Activated CD4-positive, alpha-beta T cell treated with anti-CD3 and anti-CD28 coated beads for 36 hours (primary cell): ENCODE data around the gene TTLL11. TPM values are rescaled to one million over a fixed set of nuclear protein-coding genes. Genes with fewer than 3 reads are reported as not detected.

Experiments
- ATAC-seq: fragments of 200-7000 bp; cut with Tn5 transposase; one replicate; pipeline ENCODE4 v1.10.0; 2021; ENCODE audit warnings: mild to moderate bottlenecking, moderate library complexity
- CTCF ChIA-PET: fragments of 350-600 bp; sonication (Branson Sonifier 250); formaldehyde crosslinking; loops from one replicate; lab custom pipeline; 2021; ENCODE audit warnings: antibody characterized with exemption; lab: Charles Lee
- POLR2A ChIA-PET: fragments of 350-600 bp; sonication (Branson Sonifier 250); formaldehyde crosslinking; loops from one replicate; lab custom pipeline; 2021; ENCODE audit warnings: antibody characterized with exemption, inconsistent platforms; lab: Charles Lee
- DNase-seq: peaks from one replicate; pipeline ENCODE4 v3.0.0-alpha.2; 2020
- H3K27ac Mint-ChIP-seq: one replicate; pipeline ENCODE4 v1.8.0; 2021; ENCODE audit warnings: mixed read lengths
- H3K27me3 Mint-ChIP-seq: one replicate; pipeline ENCODE4 v1.8.0; 2021; ENCODE audit warnings: mixed read lengths
- H3K36me3 Mint-ChIP-seq: one replicate; pipeline ENCODE4 v1.8.0; 2021; ENCODE audit warnings: low read depth, mixed read lengths
- H3K4me1 Mint-ChIP-seq: one replicate; pipeline ENCODE4 v1.8.0; 2021; ENCODE audit warnings: mixed read lengths
- H3K4me3 Mint-ChIP-seq: one replicate; pipeline ENCODE4 v1.8.0; 2021; ENCODE audit warnings: mild to moderate bottlenecking, moderate library complexity, mixed read lengths
- H3K9me3 Mint-ChIP-seq: one replicate; pipeline ENCODE4 v1.8.0; 2021; ENCODE audit warnings: low read depth, mixed read lengths
- intact Hi-C, 2 experiments: fragments of 100-400 bp; cut with DNase I in 1 of 2; cut with micrococcal nuclease in 1 of 2; formaldehyde crosslinking; loops; one replicate each; pipeline versions ENCODE4 v1.14.2 to v1.15.1; 2022 to 2024; cut with DNase I, micrococcal nuclease
- total RNA-seq, 2 experiments: library from RNA; stranded (reverse); gene quantifications; one replicate each; pipeline ENCODE4 v1.2.3, GENCODE V29; 2021

The TTLL11 gene
- total RNA-seq, 2 experiments from 2014 or later: 1.3 to 1.8 TPM

DNA sequence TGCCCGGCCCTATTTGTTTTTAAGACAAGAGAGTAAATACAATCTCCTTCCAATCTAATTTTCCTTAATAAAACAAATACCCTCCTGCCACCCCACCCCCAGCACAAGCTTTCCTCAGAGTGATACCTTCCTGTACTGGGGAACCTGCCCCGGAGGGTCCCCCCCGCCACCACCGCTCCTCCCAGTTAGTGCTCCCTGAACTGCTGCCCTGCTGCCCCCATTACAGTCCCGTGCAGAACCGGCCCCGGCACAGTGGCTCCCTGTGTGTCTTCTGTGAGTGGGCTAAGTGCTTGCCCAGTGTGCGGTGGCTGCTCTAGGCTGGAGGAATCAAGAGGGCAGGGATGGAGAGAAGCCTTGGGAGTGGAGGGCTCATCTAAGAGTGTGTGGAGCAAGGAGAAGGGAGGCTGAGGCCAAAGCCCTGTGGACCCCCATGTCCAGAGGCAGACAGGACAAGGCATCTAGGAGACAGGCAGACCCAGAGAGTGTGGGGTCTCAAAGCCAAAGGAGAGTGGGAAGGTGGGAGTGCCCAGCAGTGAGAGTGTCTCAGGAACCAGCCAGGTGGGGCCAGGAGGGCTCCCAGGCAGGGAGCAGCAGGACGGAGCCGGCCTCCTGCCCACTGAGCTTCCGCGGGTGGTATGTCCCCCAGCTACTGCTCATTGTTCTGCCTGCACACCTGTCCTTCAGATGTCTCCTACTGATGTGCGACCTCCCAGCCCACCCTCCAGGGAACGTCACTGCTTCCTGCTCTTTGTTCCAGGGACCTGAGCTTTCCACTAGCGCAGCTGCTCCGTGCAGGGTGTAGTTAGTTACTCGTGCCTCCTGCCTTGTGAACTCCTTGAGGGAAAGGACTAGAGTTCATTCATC lies 312.7 kb downstream of the TTLL11 start:
- Mint-ChIP-seq H3K4me1 (peaks cover 10% of the 10 kb centered on the region), H3K9me3 (peaks cover 2% of the 10 kb centered on the region), H3K36me3 (no peaks in the 10 kb centered on the region), H3K27me3 (no peaks in the 10 kb centered on the region), H3K27ac (no peak overlapping the region), H3K4me3 (no peak overlapping the region)
- DNase-seq (no peak), ATAC-seq (no peak)
- CTCF ChIA-PET: interaction anchor here (0.5 kb wide), 1 partner anchor 43 kb away, joined by 3 read pairs; no protein-coding TSS in a partner anchor
- POLR2A ChIA-PET: no interaction called here
- intact Hi-C loops: no loop called here

DNA sequence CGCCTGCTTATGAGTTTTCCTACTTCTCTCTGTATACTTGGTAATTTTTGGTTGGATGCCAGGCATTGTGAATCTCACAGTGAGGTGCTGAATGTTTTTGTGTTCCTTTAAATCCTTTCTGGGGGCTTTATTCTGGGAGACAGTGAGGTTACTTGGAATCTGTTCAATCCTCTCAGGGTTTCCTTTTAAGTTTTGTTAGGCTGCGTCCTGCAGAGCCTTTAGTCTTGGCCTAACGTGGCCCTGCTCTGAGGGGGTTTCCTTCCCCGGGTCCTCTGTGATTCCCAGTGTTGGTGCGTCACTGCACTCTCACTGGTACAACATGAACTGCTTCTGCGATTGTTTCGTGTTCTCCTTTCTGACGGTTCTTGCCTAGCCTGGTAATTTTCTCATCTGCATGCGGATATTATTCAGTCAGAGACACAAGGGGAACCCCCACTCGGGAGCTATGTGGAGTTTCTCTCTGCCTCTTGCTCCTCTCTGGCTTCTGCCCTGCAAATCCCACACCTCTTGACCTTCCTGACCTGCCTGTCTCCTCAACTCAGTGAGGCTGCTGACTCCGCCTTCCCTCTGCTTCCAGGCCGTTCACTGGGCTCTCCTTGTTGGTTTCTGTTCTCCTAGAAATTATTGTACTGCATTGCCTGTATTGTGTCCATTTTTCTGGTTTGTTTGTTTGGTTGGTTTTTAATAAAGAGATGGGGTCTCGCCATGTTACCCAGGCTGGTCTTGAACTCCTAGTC lies 313.6 kb downstream of the TTLL11 start:
- ChIA-PET CTCF (no interaction called here), POLR2A (no interaction called here)
- DNase-seq (no peak), ATAC-seq (no peak)
- H3K36me3 Mint-ChIP-seq: no peaks in the 10 kb centered on the region
- intact Hi-C loops: no loop called here
- H3K4me3 Mint-ChIP-seq: no peak overlapping the region
- H3K4me1 Mint-ChIP-seq: peaks cover 8% of the 10 kb centered on the region
- no peak overlapping the region for H3K27ac Mint-ChIP-seq
- H3K27me3 Mint-ChIP-seq: no peaks in the 10 kb centered on the region
- peaks cover 2% of the 10 kb centered on the region for H3K9me3 Mint-ChIP-seq

DNA sequence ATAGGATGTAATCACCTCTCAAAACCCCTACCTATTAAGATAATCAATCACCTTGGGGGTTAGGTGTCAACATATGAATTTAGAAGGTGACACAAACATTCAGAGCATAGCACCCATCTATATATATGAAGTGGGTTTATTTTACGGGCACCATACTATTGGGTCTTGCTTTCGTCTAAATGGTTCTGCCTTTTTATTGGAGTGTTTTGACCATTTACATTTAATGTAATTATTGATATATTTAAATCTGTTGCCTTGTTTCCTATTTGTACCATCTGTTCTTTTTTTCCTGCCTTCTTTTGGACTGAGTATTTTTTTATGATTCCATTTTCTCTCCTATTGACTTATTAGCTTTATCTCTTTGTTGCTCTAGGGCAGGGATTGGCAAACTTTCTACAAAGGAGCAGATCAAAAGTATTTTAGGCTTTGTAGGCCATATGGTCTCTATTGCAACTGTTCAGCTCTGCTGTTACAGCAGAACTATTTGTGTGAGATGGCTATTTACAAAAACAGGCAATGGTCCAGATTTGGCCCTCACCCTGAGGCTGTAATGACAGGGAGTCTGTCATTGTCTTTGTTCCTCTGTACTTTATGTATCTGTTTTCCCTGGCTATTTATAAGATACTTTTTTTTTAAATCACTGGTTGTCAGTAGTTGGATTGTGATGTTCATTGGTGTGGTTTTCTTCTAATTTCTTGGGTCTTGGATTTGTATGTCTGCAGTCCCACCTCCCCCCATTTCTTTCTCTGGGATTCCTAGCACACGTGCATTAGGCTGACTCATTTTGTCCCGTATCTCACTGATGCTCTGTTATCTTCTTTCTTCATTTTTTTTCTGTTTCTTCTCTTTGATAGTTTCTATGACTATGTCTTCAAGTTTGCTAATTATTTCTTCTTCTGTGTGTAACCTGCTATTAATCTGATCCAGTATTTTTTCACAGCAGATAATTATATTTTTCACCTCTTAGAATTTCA lies 314.6 kb downstream of the TTLL11 start:
- Mint-ChIP-seq H3K27me3 (no peaks in the 10 kb centered on the region), H3K9me3 (peaks cover 2% of the 10 kb centered on the region), H3K4me3 (no peak overlapping the region), H3K4me1 (peaks cover under 1% of the 10 kb centered on the region), H3K27ac (no peak overlapping the region), H3K36me3 (no peaks in the 10 kb centered on the region)
- intact Hi-C loops: no loop called here
- POLR2A ChIA-PET: no interaction called here
- DNase-seq: no peak
- no peak for ATAC-seq
- CTCF ChIA-PET: interaction anchor here (0.6 kb wide), 1 partner anchor 468 kb away, joined by 3 read pairs; no protein-coding TSS in a partner anchor

DNA sequence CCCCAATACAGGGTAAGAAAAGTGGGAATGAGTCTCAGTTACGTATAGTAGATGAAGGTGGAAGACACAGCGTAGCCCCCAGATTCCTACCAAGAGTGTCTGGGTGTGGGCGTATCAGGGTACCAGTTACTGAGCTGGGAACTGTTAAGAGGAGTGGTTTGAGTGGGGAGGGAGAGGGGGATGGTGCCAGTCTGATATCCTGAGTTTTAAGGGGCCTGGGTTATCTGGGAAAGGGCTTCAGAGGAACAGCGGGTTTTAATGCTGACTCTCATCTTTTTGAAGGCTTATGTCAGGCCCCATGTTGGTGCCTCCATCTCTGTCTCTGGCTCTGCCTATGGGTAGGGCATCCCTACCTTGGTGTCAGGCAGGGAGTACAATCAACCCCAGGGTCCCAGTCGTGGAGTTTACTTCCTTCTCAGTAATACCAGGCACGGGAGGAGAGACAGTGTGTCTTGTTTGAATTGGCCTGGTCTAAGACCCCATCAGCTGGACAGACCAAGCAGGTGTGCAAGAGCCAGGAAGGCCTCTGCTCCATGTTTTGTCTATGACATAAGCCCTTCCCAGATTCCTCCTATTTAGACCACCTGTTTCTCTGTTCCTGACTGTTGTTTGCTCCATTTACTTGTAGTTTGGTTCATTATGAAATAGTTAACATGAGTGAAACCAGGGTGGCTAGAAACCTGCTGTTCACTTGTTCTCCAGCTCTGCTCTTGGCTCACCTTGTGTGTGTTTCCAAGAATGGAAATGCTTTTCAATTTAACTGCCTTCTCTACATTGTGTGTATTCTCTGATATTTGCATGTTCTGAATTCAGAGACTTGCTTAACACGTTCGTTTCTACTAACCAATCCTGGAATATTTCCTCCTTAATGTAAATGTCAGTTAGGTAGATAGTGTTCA lies 316.1 kb downstream of the TTLL11 start:
- H3K36me3 Mint-ChIP-seq: no peaks in the 10 kb centered on the region
- ATAC-seq: no peak
- H3K9me3 Mint-ChIP-seq: peaks cover 2% of the 10 kb centered on the region
- CTCF ChIA-PET: no interaction called here
- no peaks in the 10 kb centered on the region for H3K4me1 Mint-ChIP-seq
- no peak overlapping the region for H3K27ac Mint-ChIP-seq
- intact Hi-C loops: no loop called here
- DNase-seq: no peak
- no peak overlapping the region for H3K4me3 Mint-ChIP-seq
- no peaks in the 10 kb centered on the region for H3K27me3 Mint-ChIP-seq
- POLR2A ChIA-PET: no interaction called here

DNA sequence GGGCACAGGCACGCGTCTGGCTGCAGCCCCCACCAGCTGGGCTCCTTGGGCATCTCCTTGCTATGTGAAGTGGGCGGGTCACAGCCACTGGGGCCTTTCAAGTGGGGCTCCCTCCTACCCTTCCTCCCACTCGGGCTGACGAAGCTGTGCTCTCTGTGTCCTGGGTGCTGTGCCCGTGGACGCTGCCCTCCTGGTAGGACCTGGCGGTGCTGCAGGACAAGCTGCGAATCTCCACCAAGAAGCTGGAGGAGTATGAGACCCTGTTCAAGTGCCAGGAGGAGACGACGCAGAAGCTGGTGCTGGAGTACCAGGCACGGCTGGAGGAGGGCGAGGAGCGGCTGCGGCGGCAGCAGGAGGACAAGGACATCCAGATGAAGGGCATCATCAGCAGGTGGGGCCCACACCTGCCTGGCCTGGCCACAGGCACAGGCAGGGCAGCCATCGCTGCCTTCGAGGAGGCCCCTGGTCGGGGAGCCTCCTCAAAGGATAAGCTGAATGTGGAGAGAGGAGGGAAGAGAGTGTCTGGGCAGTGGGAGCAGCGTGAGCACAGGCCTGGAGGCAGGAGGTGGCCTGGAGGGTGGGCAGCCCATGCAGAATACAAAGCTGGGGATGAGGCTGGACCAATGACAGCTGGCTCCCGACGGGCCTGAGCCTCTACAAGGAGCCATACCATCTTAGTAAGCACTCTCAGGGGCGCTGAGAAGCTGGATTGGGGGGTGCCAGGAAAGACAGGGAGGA lies 316.9 kb downstream of the TTLL11 start:
- intact Hi-C loops: no loop called here
- H3K9me3 Mint-ChIP-seq: peaks cover 2% of the 10 kb centered on the region
- ATAC-seq (no peak), DNase-seq (peak; percentile 2)
- no peaks in the 10 kb centered on the region for H3K36me3 Mint-ChIP-seq
- H3K27me3 Mint-ChIP-seq: no peaks in the 10 kb centered on the region
- H3K27ac Mint-ChIP-seq: no peak overlapping the region
- ChIA-PET CTCF (no interaction called here), POLR2A (no interaction called here)
- no peaks in the 10 kb centered on the region for H3K4me1 Mint-ChIP-seq
- no peak overlapping the region for H3K4me3 Mint-ChIP-seq

DNA sequence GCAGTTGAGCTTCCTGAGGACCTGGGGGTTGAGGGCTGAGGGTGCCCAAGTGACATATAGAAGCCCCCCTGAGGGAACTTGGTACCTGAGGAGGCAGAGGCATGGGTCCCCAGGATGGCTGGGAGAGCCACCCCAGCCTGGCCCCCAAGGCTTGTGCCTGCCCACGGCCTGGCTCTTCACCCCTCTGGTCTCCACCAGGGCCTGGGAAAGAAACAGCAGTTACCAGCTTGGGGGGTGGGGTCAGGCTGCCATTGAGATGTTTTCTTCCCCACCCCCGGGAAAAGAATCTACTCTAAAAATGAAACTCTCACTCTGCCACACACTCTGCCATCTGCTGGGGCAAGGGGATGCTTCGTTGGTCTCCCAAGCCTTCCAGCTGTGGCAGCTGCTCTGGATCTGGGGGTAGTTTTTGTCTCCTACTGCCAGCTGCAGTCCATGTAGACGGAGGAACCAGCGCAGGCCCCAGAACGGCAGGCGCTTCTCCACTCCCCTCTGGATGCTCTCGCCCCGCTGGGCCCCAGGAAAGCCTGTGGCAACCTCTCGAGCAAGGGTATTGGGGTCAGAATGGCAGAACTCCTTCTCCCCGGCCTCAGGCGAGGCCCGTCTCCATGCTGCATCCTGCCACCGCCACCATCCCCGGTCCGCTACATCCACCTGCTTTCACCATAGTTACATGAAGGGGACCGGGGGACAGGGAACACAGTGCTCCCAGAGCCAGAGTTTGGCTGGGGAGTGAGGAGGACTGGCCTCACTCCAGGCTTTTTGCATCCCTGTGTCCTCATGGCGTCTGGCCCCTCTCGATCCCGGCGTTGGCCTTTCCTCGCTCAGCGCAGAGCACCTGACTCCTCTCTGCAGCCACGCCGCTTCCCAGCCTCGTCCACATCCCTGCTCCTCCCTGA lies 318.1 kb downstream of the TTLL11 start:
- no peaks in the 10 kb centered on the region for H3K27me3 Mint-ChIP-seq
- no peak for ATAC-seq
- intact Hi-C loops: no loop called here
- H3K27ac Mint-ChIP-seq: no peak overlapping the region
- peak; percentile 7 for DNase-seq
- H3K4me3 Mint-ChIP-seq: no peak overlapping the region
- CTCF ChIA-PET: no interaction called here
- peaks cover 2% of the 10 kb centered on the region for H3K9me3 Mint-ChIP-seq
- no peaks in the 10 kb centered on the region for H3K36me3 Mint-ChIP-seq
- no peaks in the 10 kb centered on the region for H3K4me1 Mint-ChIP-seq
- POLR2A ChIA-PET: no interaction called here

DNA sequence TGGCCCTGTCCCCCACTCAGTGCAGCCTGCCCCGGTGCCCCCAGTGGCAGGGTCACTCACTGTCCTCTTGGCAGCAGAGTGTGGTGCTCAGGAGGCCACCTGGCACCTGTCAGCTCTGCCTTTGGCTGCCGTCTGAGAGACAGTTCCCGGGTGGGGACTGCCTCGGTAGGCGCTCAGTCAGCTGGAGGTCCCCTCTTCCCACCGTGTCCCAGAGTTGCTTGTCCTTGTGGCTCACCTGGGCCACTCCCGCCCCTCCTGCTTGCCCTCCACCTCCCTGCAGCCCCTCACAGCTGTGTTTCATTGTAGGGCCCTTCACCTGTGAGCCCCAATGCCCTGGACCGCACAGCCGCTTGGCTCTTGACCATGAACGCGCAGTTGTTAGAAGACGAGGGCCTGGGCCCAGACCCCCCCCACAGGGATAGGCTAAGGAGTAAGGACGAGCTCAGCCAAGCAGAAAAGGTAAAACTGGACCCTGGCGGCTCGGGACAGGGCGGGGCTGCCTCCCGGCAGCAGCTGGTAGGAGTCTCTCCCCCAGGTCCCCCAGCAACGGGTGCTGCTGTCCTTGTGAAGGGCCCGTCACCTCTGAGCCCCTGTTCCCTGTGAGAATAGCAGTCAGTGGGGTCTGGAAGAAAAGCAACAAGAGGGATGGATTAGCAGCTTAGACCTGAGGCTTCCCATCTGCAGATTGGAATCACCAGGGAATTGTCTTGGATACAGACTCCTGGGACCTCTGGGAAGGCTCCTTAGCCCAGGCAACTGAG lies 319.0 kb downstream of the TTLL11 start:
- Mint-ChIP-seq H3K4me1 (no peaks in the 10 kb centered on the region), H3K9me3 (peaks cover 2% of the 10 kb centered on the region), H3K27me3 (no peaks in the 10 kb centered on the region), H3K36me3 (no peaks in the 10 kb centered on the region), H3K4me3 (no peak overlapping the region), H3K27ac (no peak overlapping the region)
- CTCF ChIA-PET: no interaction called here
- ATAC-seq: no peak
- intact Hi-C loops: no loop called here
- POLR2A ChIA-PET: no interaction called here
- DNase-seq: no peak

DNA sequence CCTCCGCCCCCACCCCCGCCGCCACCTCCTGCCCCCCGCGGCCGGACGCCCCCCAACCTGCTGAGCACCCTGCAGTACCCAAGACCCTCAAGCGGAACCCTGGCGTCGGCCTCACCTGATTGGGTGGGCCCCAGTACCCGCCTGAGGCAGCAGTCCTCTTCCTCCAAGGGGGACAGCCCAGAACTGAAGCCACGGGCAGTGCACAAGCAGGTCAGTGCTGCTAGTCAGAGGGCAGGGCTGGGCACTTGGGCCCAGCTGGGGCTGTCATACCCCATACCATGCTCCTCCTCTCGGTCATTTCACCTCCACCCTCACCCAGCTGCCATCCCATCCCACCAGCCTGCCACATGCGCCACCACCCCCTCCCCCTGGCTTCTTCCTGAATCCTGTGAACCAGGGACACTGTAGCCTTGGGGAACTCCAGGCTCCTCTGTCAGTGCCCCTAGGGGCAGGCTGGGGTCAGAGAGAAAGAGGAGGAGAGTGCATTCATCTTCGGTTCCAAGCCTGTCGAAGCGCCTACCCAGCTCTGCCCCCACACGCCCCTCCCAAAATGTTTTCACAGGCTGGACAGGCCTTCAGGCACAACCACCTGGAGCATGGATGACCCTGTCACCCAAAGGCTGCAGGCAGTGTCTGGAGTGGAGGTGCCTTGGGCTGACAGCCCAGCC lies 319.7 kb downstream of the TTLL11 start:
- ChIA-PET CTCF (no interaction called here), POLR2A (no interaction called here)
- Mint-ChIP-seq H3K27me3 (no peaks in the 10 kb centered on the region), H3K27ac (no peak overlapping the region), H3K4me1 (no peaks in the 10 kb centered on the region), H3K36me3 (no peaks in the 10 kb centered on the region), H3K4me3 (no peak overlapping the region), H3K9me3 (peaks cover 1% of the 10 kb centered on the region)
- peak; percentile 3 for DNase-seq
- no peak for ATAC-seq
- intact Hi-C loops: no loop called here
